Loucy (cell line): ENCODE data around the gene TOR1AIP2.

Experiments
- CTCF ChIP-seq: fragments of 200-600 bp; sonication (generic); conservative IDR thresholded peaks from 2 replicates; pipeline ENCODE4 v1.5.1; 2014; ENCODE audit warnings: mild to moderate bottlenecking, antibody characterized with exemption, low read length
- EZH2phosphoT487 ChIP-seq: fragments of 200-600 bp; IDR thresholded peaks from 2 replicates; pipeline ENCODE4 v1.6.1; 2018; ENCODE audit warnings: antibody characterized with exemption, mild to moderate bottlenecking, moderate library complexity, borderline replicate concordance

- no peak for TF ChIP-seq CTCF
- no peak for TF ChIP-seq EZH2phosphoT487
These were observed 82.9 kb downstream of the TOR1AIP2 start for GRCh38 chr1:179794669-179795068.
